ENCODE measurements around the gene SULT1A2. TPM values are rescaled to one million over a fixed set of nuclear protein-coding genes. Genes with fewer than 3 reads are reported as not detected.

The SULT1A2 gene
- total RNA-seq, 4 donors from 2014 or later: 0.46 TPM; not detected in 3

DNA sequence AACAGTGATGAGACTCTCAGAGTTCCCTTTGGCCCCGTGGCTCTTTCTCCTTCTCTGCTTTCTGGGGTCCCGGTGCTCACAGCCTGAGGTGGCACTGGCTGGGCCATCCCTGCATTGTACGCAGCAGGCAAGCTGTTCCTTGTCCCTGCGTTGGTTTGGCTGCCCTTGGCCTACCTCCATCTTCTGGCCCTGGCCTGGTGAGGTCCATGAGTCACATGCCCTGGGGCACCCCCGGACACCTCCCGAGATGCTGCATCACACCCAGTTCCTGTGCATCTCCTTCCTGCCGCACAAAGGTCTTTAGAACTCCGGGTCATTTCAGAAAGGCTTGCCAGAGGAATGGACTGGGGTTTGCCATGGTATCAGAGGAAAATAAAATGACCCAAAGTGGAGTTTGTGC is 9.5 kb downstream of the SULT1A2 start:
- no peak overlapping the region for H3K27ac ChIP-seq
- DNase-seq: no peak
- no peaks in the 10 kb centered on the region for H3K9me3 ChIP-seq
- H3K27me3 ChIP-seq: no peaks in the 10 kb centered on the region
- intact Hi-C loops (cut with DNase I; ENCODE audit: low total_unique reads) (no loop called here), in situ Hi-C loops (cut with MboI; ENCODE audit: low sequenced_read_pairs in 4 of 4) (no loop called here)
- no peak overlapping the region for H3K4me3 ChIP-seq
- H3K36me3 ChIP-seq: peaks cover 2 to 77% of the 10 kb centered on the region in 2 donors
- no peaks in the 10 kb centered on the region for H3K4me1 ChIP-seq
- no peak for ATAC-seq
- TF ChIP-seq CTCF (IDR thresholded peaks at IDR 0.05 in 4 of 5, conservative IDR thresholded peaks at IDR 0.05 in 1 of 5): no peak
- TF ChIP-seq POLR2A (IDR thresholded peaks at IDR 0.05): no peak

- ATAC-seq (no peak), DNase-seq (no peak)
- no peaks in the 10 kb centered on the region for H3K4me1 ChIP-seq
- intact Hi-C loops (cut with DNase I; ENCODE audit: low total_unique reads): no loop called here
- H3K4me3 ChIP-seq: no peak overlapping the region
- H3K9me3 ChIP-seq: no peaks in the 10 kb centered on the region
- no peaks in the 10 kb centered on the region for H3K27me3 ChIP-seq
- in situ Hi-C loops (cut with MboI; ENCODE audit: low sequenced_read_pairs in 4 of 4): no loop called here
- peaks cover 2 to 85% of the 10 kb centered on the region in 2 donors for H3K36me3 ChIP-seq
- no peak for TF ChIP-seq POLR2A (IDR thresholded peaks at IDR 0.05)
- TF ChIP-seq CTCF (IDR thresholded peaks at IDR 0.05 in 4 of 5, conservative IDR thresholded peaks at IDR 0.05 in 1 of 5): no peak
- no peak overlapping the region for H3K27ac ChIP-seq
Measured at GRCh38 chr16:28586466-28586865, 10.4 kb downstream of the SULT1A2 start.

GRCh38 chr16:28585674-28586073 is 11.2 kb downstream of the SULT1A2 start:
- intact Hi-C loops (cut with DNase I; ENCODE audit: low total_unique reads) (no loop called here), in situ Hi-C loops (cut with MboI; ENCODE audit: low sequenced_read_pairs in 4 of 4) (no loop called here)
- H3K9me3 ChIP-seq: no peaks in the 10 kb centered on the region
- peaks cover 2 to 85% of the 10 kb centered on the region in 2 donors for H3K36me3 ChIP-seq
- no peaks in the 10 kb centered on the region for H3K4me1 ChIP-seq
- no peak overlapping the region for H3K27ac ChIP-seq
- H3K27me3 ChIP-seq: no peaks in the 10 kb centered on the region
- DNase-seq (no peak), ATAC-seq (no peak)
- no peak overlapping the region for H3K4me3 ChIP-seq
- no peak for TF ChIP-seq POLR2A (IDR thresholded peaks at IDR 0.05)
- TF ChIP-seq CTCF (IDR thresholded peaks at IDR 0.05 in 4 of 5, conservative IDR thresholded peaks at IDR 0.05 in 1 of 5): no peak

GRCh38 chr16:28580726-28581315 is 16.0 kb downstream of the SULT1A2 start:
- Histone ChIP-seq H3K27me3 (no peaks in the 10 kb centered on the region), H3K4me3 (no peak overlapping the region), H3K36me3 (peaks cover 2 to 42% of the 10 kb centered on the region in 2 donors), H3K4me1 (no peaks in the 10 kb centered on the region), H3K9me3 (no peaks in the 10 kb centered on the region), H3K27ac (no peak overlapping the region)
- DNase-seq (no peak), ATAC-seq (no peak)
- in situ Hi-C loops (cut with MboI; ENCODE audit: low sequenced_read_pairs in 4 of 4): no loop called here
- TF ChIP-seq CTCF (IDR thresholded peaks at IDR 0.05 in 4 of 5, conservative IDR thresholded peaks at IDR 0.05 in 1 of 5): no peak
- TF ChIP-seq POLR2A (IDR thresholded peaks at IDR 0.05): no peak
- intact Hi-C loops (cut with DNase I; ENCODE audit: low total_unique reads): no loop called here

All from gastrocnemius medialis (tissue), 4 donors.